ENCODE results near the gene ADAM8. TPM values are rescaled to one million over a fixed set of nuclear protein-coding genes. Genes with fewer than 3 reads are reported as not detected.

The ADAM8 gene
- total RNA-seq = 0.65 and 1.6 TPM in 2 replicates

GRCh38 chr10:133276435-133277201, at the start of gene ADAM8:
ADAM8 (minus strand) TSS chr10:133276868; CDS start chr10:133276817, 51 bp downstream.

GRCh38 chr10:133308421-133309099, 31.9 kb upstream of the ADAM8 start, which contains the start of the genes TUBGCP2 and ZNF511:
TUBGCP2 (minus strand) TSS chr10:133308872; CDS start chr10:133302941, 5,931 bp downstream.
ZNF511 (plus strand) TSS chr10:133308914; CDS start chr10:133308944, 30 bp downstream.

DNA sequence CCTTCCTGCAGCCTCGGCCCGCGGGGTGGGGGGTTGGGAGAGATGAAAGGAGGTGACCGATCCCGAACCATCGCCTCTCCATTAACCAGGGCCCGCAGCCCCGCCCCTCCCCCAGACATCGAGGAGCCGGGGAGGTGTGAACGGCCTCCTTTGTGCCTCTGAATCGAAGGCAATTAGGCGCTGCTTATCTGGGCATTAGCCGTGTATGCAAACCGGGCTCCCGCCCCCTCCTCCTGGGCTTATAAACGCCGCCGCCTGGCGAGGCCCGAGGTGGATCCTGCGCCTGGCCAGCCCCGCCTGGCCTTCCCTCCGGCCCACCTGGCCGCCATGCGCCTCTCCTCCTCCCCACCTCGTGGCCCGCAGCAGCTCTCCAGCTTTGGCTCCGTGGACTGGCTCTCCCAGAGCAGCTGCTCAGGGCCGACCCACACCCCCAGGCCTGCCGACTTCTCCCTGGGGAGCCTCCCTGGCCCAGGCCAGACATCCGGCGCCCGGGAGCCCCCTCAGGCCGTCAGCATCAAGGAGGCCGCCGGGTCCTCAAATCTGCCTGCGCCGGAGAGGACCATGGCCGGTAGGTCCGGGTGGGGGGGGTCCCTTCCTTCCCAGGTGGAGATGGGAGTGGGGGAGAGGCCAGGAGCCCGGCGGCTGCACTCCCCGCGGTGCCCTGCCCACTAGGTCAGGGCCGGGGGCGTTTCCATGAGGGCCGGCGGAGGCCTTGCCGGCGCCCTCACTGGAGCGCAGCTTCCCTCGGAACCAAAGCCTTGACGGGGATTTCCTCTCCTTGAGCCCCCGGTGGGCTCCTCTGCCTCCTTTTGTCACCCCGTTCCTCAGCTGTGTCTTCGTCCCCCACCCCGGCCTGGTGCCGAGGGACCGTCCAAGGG, 38.8 kb downstream of the ADAM8 start, which contains the start of gene VENTX:
TSS of gene VENTX (plus strand) at position 268 of the 878 bp plus-strand sequence. CDS start at position 328, 60 bp downstream.

DNA sequence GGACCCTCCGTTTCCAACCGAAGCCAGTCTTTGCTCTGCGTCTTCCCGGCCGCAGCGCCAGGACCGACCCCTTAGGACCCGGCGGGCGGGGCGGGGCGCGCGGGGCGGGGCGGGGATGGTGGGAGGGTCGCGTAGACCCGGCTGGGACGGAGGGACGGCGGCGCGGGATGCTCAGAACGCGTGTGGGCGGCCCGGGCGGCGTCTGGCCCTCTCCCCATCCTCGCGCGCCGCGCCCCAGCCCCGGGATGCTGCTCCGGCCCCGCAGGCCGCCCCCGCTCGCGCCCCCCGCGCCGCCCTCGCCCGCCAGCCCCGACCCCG, 46.7 kb downstream of the ADAM8 start, which contains the start of gene UTF1:
TSS of gene UTF1 (plus strand) at position 174 of the 318 bp plus-strand sequence. CDS start at position 246, 72 bp downstream.

Other genes with a start within 250 kb of the ADAM8 start
- gene ADGRA1, start 188.9 kb downstream of the ADAM8 start, total RNA-seq = under 0.01 TPM in 2 replicates
- gene KNDC1, start 116.6 kb downstream of the ADAM8 start, total RNA-seq = under 0.01 TPM in 1 of 2 replicates, not detected in the other
- gene UTF1, start 46.7 kb downstream of the ADAM8 start, total RNA-seq = not detected in 2 replicates
- not detected in 2 replicates for gene VENTX, start 39.0 kb downstream of the ADAM8 start, total RNA-seq
- 37.1 and 51.0 TPM in 2 replicates for gene TUBGCP2, start 32.0 kb upstream of the ADAM8 start, total RNA-seq
- 17.3 and 20.9 TPM in 2 replicates for gene ZNF511, start 32.0 kb upstream of the ADAM8 start, total RNA-seq
- not detected in 2 replicates for gene CALY, start 60.0 kb upstream of the ADAM8 start, total RNA-seq
- not detected in 2 replicates for gene PRAP1, start 70.5 kb upstream of the ADAM8 start, total RNA-seq
- gene FUOM, start 81.2 kb upstream of the ADAM8 start, total RNA-seq = 13.3 and 18.1 TPM in 2 replicates
- gene ECHS1, start 96.5 kb upstream of the ADAM8 start, total RNA-seq = 59.1 and 71.9 TPM in 2 replicates
- 6.0 and 6.9 TPM in 2 replicates for gene PAOX, start 102.4 kb upstream of the ADAM8 start, total RNA-seq
- 34.6 and 48.5 TPM in 2 replicates for gene MTG1, start 117.3 kb upstream of the ADAM8 start, total RNA-seq
- not detected in 2 replicates for gene SPRN, start 147.8 kb upstream of the ADAM8 start, total RNA-seq
- gene SCART1, start 177.1 kb upstream of the ADAM8 start, total RNA-seq = 0.49 and 1.2 TPM in 2 replicates